CD4-positive, alpha-beta T cell treated with Interleukin-2 at 100 ng/mL for 4 hours (primary cell): Measurements from ENCODE around the gene PPM1E.

ENCODE experiments used
- DNase-seq: peaks from one replicate; pipeline ENCODE4 v3.0.0-alpha.2; 2020; ENCODE audit warnings: low spot score

Gene PPM1E

GRCh38 chr17:58996968-58997367 is 241.3 kb downstream of the PPM1E start:
- DNase-seq, result no peak

GRCh38 chr17:58997756-58998553 is 242.3 kb downstream of the PPM1E start:
- DNase-seq, result no peak

- DNase-seq, result no peak
These were observed 243.2 kb downstream of the PPM1E start for GRCh38 chr17:58998871-58999270.

- no peak for DNase-seq
These were observed 243.8 kb downstream of the PPM1E start for GRCh38 chr17:58999500-58999899.

- no peak for DNase-seq
These were observed 244.4 kb downstream of the PPM1E start for GRCh38 chr17:59000022-59000421.

- peak; percentile 76 for DNase-seq
These were observed 245.6 kb downstream of the PPM1E start for GRCh38 chr17:59001158-59001814.

- DNase-seq, result no peak
These were observed 246.5 kb downstream of the PPM1E start for GRCh38 chr17:59002126-59002525.

- no peak for DNase-seq
These were observed 247.2 kb downstream of the PPM1E start for GRCh38 chr17:59002848-59003247.

GRCh38 chr17:59003860-59004259 is 248.2 kb downstream of the PPM1E start:
- no peak for DNase-seq

GRCh38 chr17:59004338-59005111 is 248.9 kb downstream of the PPM1E start:
- peak; percentile 80 for DNase-seq

- no peak for DNase-seq
These were observed 252.3 kb downstream of the PPM1E start for GRCh38 chr17:59007995-59008394.

- no peak for DNase-seq
These were observed 253.1 kb downstream of the PPM1E start for GRCh38 chr17:59008737-59009136.

- no peak for DNase-seq
These were observed 254.4 kb downstream of the PPM1E start for GRCh38 chr17:59010026-59010425.

GRCh38 chr17:59011975-59012374 is 256.3 kb downstream of the PPM1E start:
- no peak for DNase-seq

- DNase-seq, result no peak
These were observed 262.4 kb downstream of the PPM1E start for GRCh38 chr17:59018019-59018418.

- no peak for DNase-seq
These were observed 269.3 kb downstream of the PPM1E start for GRCh38 chr17:59024916-59025315.

- no peak for DNase-seq
These were observed 270.7 kb downstream of the PPM1E start for GRCh38 chr17:59026176-59026939.

- no peak for DNase-seq
These were observed 272.1 kb downstream of the PPM1E start for GRCh38 chr17:59027750-59028149.

GRCh38 chr17:59028328-59028727 is 272.7 kb downstream of the PPM1E start:
- DNase-seq, result no peak

GRCh38 chr17:59030811-59031210 is 275.2 kb downstream of the PPM1E start:
- DNase-seq, result no peak
